Ovary (tissue), 9 donors: Measurements from ENCODE around the gene CERT1. TPM values are rescaled to one million over a fixed set of nuclear protein-coding genes. Genes with fewer than 3 reads are reported as not detected.
A peak's percentile ranks its signal among the peaks of the same experiment; 100 is the strongest.

Experiments used
- DNase-seq, 5 donors: peaks; one replicate each; pipeline ENCODE4 v3.0.0-alpha.2; 2019 to 2020
- H3K27ac ChIP-seq, 2 donors: fragments of 200-600 bp; one replicate each; pipeline versions ENCODE4 v1.5.1 to v1.8.0; 2019 to 2022
- H3K27me3 ChIP-seq: fragments of 200-600 bp; one replicate; pipeline ENCODE4 v1.8.0; 2022
- H3K36me3 ChIP-seq: fragments of 200-600 bp; sonication (generic); one replicate; pipeline ENCODE4 v1.5.1; 2019
- H3K4me1 ChIP-seq: one replicate; pipeline ENCODE4 v1.8.1; 2013; ENCODE audit warnings: mild to moderate bottlenecking, moderate library complexity; ENCODE audit not compliant: insufficient read depth
- H3K4me3 ChIP-seq: fragments of 200-600 bp; sonication (generic); one replicate; pipeline ENCODE4 v1.5.1; 2017
- H3K9me3 ChIP-seq, 2 donors: fragments of 200-600 bp in 1 of 2; sonication (generic) in 1 of 2; one replicate each; pipeline versions ENCODE4 v1.5.1 to v1.8.1; 2013 to 2019; ENCODE audit warnings: mild to moderate bottlenecking in 1 of 2, moderate library complexity in 1 of 2
- EP300 ChIP-seq: sonication (generic); formaldehyde crosslinking; IDR thresholded peaks from one replicate; pipeline ENCODE4 v1.6.1; 2017; ENCODE audit warnings: antibody characterized with exemption
- POLR2A ChIP-seq: fragments of 450-650 bp; IDR thresholded peaks from one replicate; pipeline ENCODE4 v1.6.1; 2017; ENCODE audit warnings: antibody characterized with exemption, mild to moderate bottlenecking, moderate library complexity
- WGBS, 3 donors: extraction: QIAGEN DNeasy Blood & Tissue Kit in 1 of 3; methylation state at CpG; one replicate each; pipeline versions ENCODE4 v1.1.5 to v1.1.7; 2013 to 2017; 5-methylcytosine and 5-hydroxymethylcytosine counted together
- intact Hi-C, 4 donors: fragments of 100-400 bp; cut with DNase I; formaldehyde crosslinking; loops; one replicate each; pipeline versions ENCODE4 v1.11.0 to v1.15.1; 2022 to 2023
- polyA plus RNA-seq, 2 donors: library from polyadenylated mRNA; stranded (reverse); fragments of 200-250 nt in 1 of 2; fragments of 350-450 nt in 1 of 2; fragmentation: Illumina TruSeq in 1 of 2; extraction: RNeasy Lipid Tissue Mini Kit (QIAGEN cat#74804) in 1 of 2; gene quantifications; one replicate each; pipeline ENCODE4 v1.2.3, GENCODE V29; 2013 to 2014
- total RNA-seq, 7 donors: library from RNA; depleted of rRNA in 2 of 7; stranded (reverse); fragments of >200 nt in 2 of 7; fragmentation: NEBNext Ultra II Directional in 3 of 7; extraction: Animal tissue kit (Norgen Biotek cat#: 25700) in 3 of 7; gene quantifications; one replicate each; pipeline versions ENCODE4 v1.1.0 to v1.2.4, GENCODE V29; 2016 to 2023
- TF ChIP-seq, protein P1 (sequence below), 3 donors: fragments of 450-650 bp in 2 of 3; fragments of 200-600 bp in 1 of 3; IDR thresholded peaks; one replicate each; pipeline versions ENCODE4 v1.5.1 to v1.8.0; 2016 to 2022; ENCODE audit warnings: antibody characterized with exemption in 3 of 3, mild to moderate bottlenecking in 1 of 3
- donor health status: DM: no; HTN: no; CAD: no; lungs with moderate emphysema.
- donor health status: DM: no; HTN: no; CAD: no.
- donor health status: Bipolar disorder and iron deficiency.
- donor health status: DM: yes; HTN: yes; CAD: no.
- donor health status: DM: no; HTN: no; CAD: no.
- donor health status: DM: yes; HTN: yes; CAD: no.

CERT1 gene
- total and polyA plus RNA-seq, 9 donors, result 19.1 to 41.8 (median 35.2) TPM

DNA sequence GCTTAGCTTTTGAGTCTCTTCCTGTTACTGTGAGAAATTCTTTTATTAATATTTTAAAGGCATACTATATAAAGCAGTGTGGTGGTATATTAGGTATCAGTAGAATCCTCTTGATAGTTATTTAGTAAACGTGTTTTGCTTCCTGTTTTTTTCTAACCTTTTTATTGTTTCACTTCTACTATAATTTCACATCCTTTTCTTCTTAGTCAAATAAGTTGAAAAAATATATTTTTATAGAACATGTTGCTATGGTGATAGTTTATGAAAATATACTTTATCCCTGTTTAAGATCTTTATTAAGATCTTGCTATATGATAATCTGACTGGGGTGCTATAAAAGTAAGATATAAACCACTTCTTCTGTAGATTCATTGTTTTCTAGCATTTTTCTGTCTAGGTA lies 2.4 kb upstream of the CERT1 start:
- Histone ChIP-seq H3K4me3 (no peak overlapping the region), H3K9me3 (no peaks in the 10 kb centered on the region), H3K27ac (no peak overlapping the region), H3K4me1 (peaks cover 2% of the 10 kb centered on the region), H3K36me3 (no peaks in the 10 kb centered on the region), H3K27me3 (no peaks in the 10 kb centered on the region)
- TF ChIP-seq EP300 (no peak), POLR2A (no peak)
- TF ChIP-seq, protein P1, sequence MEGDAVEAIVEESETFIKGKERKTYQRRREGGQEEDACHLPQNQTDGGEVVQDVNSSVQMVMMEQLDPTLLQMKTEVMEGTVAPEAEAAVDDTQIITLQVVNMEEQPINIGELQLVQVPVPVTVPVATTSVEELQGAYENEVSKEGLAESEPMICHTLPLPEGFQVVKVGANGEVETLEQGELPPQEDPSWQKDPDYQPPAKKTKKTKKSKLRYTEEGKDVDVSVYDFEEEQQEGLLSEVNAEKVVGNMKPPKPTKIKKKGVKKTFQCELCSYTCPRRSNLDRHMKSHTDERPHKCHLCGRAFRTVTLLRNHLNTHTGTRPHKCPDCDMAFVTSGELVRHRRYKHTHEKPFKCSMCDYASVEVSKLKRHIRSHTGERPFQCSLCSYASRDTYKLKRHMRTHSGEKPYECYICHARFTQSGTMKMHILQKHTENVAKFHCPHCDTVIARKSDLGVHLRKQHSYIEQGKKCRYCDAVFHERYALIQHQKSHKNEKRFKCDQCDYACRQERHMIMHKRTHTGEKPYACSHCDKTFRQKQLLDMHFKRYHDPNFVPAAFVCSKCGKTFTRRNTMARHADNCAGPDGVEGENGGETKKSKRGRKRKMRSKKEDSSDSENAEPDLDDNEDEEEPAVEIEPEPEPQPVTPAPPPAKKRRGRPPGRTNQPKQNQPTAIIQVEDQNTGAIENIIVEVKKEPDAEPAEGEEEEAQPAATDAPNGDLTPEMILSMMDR (IDR thresholded peaks at IDR 0.05), result no peak
- 56 to 66% (median 60%) methylated on average over 1 of the region's 1 CpG for WGBS, 3 donors
- no peak for DNase-seq
- intact Hi-C loops, result loop anchor here in 1 of 4 donors (10.0 kb wide), 1 partner anchor 179 kb away; the partner anchor contains the start of gene HMGCR

- Histone ChIP-seq H3K27me3 (no peaks in the 10 kb centered on the region), H3K4me1 (peaks cover 2% of the 10 kb centered on the region), H3K9me3 (no peaks in the 10 kb centered on the region), H3K36me3 (no peaks in the 10 kb centered on the region), H3K4me3 (peak overlapping the region; percentile 62), H3K27ac (peak overlapping the region in 1 of 2 donors; percentile 90)
- TF ChIP-seq EP300, result no peak
- no peak for TF ChIP-seq POLR2A
- TF ChIP-seq, protein P1 (IDR thresholded peaks at IDR 0.05), result no peak
- DNase-seq, result peak in 3 of 5 donors; percentile 23 to 38 (median 27)
- 68 to 73% (median 71%) methylated on average over 16 of the region's 16 CpGs for WGBS, 3 donors
- intact Hi-C loops, result loop anchor here in 1 of 4 donors (10.0 kb wide), 1 partner anchor 178 kb away; the partner anchor contains the start of gene HMGCR
These were observed 1.1 kb upstream of the CERT1 start for GRCh38 chr5:75512383-75513074.

DNA sequence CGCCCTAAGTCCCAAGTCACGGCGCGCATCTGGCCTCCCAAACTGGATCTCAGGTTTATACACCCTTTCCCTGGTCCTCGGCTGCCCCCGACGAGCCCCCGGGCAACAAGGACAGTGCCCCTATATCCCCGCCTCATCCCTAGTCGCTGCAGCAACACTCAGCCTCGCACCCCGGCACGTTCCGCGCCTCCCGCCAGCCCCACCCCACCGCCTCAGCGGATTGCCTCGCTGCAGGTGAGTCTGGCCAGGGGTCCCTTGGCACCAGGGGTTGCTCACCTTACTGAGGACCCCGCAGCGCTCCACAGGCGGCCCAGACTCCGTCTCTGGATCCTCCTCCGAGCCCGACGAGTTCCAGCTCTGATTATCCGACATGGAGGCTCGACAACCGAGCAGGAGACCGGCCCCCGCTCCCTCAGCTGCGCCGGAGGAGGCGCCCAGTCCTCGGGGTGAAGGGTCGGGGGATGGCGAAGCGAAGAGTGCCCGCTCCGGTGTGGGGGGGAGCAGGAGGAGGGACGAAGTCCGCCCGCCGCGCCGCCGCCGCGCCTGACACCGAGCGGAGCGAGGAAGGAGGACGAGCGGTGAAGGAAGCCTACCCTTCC lies 494 bp downstream of the CERT1 start:
- DNase-seq, result peak in 2 of 5 donors; percentile 49 to 68

GRCh38 chr5:75510417-75510835 lies 1.0 kb downstream of the CERT1 start:
- H3K27me3 ChIP-seq, result no peaks in the 10 kb centered on the region
- no peaks in the 10 kb centered on the region for H3K9me3 ChIP-seq
- intact Hi-C loops, result loop anchor here in 1 of 4 donors (10.0 kb wide), 1 partner anchor 176 kb away; the partner anchor contains the start of gene HMGCR
- WGBS, 3 donors, result 0% methylated on average over 15 of the region's 15 CpGs
- DNase-seq, result no peak
- H3K4me1 ChIP-seq, result peaks cover 2% of the 10 kb centered on the region
- H3K27ac ChIP-seq, result peak overlapping the region in 1 of 2 donors; percentile 91
- no peaks in the 10 kb centered on the region for H3K36me3 ChIP-seq
- peak overlapping the region; percentile 62 for H3K4me3 ChIP-seq
- no peak for TF ChIP-seq EP300

More for the DNA sequence above, 494 bp downstream of the CERT1 start:
- TF ChIP-seq POLR2A, result no peak
- TF ChIP-seq EP300, result no peak
- TF ChIP-seq, protein P1 (IDR thresholded peaks at IDR 0.05), result no peak
- Histone ChIP-seq H3K36me3 (no peaks in the 10 kb centered on the region), H3K27ac (peak overlapping the region; percentile 90 to 91), H3K4me3 (peak overlapping the region; percentile 62), H3K4me1 (peaks cover 2% of the 10 kb centered on the region), H3K9me3 (no peaks in the 10 kb centered on the region), H3K27me3 (no peaks in the 10 kb centered on the region)
- intact Hi-C loops, result loop anchor here in 1 of 4 donors (10.0 kb wide), 1 partner anchor 176 kb away; the partner anchor contains the start of gene HMGCR
- WGBS, 3 donors, result 0 to 1% (median 0%) methylated on average over 52 to 54 of the region's 54 CpGs
